GM19467 (cell line): ENCODE results near the gene CDC42SE2.
"Not testable (repeated sequence)": the region's sequence is repeated elsewhere in the genome, so short reads cannot be mapped to it uniquely, and the experiment has no call there.

Experiments
- ATAC-seq: cut with Tn5 transposase; IDR thresholded peaks from one replicate; pipeline ENCODE4 v1.9.1; 2021; ENCODE audit warnings: mild to moderate bottlenecking, moderate library complexity; ENCODE audit not compliant: unreplicated experiment

Gene CDC42SE2

DNA sequence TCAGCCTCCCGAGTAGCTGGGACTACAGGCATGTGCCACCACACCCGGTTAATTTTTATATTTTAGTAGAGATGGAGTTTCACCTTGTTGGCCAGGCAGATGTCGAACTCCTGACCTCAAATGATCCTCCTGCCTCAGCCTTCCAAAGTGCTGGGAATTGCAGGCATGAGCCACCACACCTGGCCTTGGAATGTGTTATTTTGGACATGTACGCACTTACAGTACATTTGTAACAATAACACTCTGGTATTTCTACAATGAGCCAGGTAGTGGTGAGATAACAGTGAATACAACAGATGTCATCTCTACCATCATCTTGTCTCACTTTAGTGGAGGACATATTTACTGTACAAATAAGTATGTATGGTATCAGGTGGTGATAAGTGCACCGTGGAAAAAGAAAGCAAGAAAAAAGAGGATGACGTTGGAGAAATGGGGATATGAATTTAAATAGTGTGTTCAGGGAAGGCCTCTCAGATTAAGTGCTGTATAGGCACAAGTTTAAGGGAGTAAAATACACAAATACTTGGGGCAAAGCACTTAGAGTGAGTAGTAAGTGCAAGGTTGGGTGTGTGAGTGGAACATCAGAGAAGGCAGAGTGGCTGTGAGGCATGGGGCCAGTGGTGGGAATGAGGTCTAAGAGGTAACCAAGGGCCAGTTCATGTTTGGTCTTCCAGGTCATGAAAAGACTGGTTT lies 100.1 kb downstream of the CDC42SE2 start:
- ATAC-seq = no peak

DNA sequence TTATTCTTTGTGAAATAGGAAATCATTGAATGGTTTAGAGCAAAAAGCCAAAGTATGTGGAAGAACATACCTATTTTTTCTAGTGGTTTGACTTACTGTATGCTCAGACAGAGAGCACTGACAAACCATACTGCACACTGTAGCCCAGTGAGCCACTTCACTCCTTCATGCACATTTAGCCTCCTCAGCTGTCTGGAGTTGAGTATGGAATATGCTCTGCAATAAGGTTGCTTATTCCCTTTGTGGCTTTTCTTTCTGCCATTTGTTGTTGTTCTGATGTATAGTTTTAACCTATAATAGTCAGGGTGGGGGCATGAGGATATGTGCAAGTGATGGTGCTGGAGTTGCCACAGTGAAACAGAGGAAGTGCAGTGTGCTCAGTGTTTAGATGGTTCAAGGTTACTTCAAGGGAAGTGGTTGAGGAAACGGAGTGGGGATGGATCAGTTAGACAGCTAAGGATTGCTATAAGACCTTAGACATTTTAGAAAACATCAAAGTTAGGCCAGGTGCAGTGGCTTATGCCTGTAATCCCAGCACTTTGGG lies 100.7 kb downstream of the CDC42SE2 start:
- no peak for ATAC-seq

DNA sequence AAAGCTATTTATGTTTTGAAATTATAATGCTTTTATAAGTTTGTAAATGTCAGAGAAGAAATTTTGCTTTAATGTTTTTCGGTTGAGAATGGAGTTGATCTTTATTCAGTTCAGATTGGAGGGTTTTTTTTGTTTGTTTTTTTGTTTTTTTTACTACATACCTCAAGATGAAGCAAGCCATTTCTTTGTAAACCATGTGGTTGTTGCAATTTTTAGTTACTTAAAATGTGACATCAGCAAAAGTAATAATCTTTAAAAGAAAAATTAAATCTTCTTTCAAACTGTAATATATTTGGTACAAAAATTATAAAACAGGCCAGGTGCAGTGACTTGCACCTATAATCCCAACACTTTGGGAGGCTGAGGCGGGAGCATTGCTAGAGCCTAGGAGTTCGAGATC lies 102.6 kb downstream of the CDC42SE2 start:
- ATAC-seq = no peak

DNA sequence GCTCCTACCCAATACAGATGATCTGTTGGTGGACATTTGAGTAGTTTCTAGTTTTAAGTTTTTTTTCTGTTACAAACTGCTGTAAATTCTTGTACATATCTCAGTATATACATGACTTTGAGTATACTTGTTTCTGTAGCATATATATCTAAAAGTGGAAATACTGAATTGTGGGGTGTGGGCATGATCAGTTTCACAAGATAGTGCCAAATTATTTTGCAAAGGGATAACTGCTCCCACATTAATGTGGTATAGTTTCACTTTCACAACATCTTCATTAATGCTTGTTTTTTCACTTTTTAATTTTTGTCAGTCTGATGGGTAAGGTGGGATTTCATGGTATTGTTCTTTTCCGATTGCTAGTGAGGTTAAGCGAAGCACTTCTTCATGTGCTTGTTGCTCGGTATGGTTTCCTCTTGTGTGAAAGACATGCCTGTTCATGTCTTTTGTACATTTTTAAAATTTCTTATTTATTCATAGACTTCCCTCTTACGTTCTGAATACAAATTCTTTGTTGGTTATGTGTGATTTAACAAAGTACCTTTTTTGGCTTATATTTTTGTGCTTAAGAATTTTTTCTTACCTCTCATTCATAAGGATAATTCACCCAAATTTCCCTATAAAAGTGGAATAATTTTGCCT lies 103.5 kb downstream of the CDC42SE2 start:
- ATAC-seq = no peak

DNA sequence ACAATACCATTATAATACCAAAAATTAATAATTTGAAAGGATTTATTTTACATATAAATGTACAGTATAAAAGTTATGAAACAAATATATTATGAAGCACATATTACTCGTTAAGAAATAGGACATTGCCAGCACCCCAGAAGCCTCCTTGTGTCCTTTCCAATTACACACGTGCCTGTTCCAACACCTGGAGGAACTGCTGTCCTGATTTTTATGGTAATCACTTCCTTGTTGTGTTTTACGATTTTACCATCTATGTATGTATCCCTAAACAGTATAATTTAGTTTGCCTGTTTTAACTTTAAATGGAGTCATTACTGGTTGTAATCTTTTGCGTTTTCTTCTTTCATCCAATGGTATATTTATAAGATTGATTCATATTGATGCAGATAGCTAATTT lies 105.0 kb downstream of the CDC42SE2 start:
- no peak for ATAC-seq

DNA sequence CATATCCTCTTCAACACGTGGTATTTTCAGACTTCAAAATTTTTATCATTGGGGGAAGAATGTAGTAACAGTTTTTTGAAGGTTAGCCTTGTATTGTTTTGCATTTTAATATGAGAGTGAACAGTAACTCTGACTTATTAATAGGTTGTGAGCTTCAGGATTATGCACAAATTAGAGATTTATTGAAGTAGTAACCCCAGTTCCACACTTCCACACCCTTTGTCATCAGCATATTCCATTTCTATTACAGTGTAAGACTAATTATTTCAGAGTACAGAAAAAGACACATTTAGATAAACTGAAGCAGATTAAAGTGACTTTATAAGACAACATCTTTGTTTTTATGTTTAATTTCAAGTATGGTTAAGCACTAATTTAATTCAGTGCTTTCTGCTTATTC lies 105.7 kb downstream of the CDC42SE2 start:
- no peak for ATAC-seq

DNA sequence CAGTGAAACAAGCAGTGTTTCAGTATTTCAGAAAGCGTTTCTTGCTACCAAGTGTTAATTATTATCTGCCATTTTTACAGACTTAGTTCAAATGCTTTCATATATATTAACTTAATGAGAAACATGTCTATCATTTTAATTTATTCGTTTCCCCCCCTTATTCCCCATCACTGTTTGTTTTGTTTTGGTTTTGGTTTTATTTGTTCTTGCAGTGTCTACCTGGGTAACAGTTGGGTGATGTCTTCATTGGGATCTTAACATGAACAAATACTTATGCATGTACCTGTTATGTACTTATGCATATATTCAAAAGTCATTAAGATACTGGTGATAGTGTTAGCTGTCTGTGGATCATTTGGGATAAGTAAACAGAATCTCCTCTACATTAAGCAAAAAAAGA lies 108.0 kb downstream of the CDC42SE2 start:
- no peak for ATAC-seq

DNA sequence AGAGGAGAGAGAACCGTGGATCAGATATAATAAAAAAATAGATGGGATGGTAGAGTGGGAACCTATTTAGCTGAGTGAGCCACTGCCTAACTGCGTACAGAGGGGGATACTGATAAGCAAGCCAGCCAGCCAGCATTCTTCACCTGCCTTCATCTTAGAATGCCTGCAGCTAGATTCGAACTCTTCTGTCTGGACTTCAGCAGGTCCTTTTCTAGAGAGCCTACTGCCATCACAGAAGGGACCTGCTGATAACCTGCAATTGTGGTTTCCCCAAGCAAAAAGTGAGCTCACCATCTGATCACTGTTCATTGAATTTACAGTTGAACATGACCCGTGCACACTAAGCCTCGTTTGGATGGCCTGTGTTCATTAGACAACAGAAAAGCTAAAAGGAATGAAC lies 109.4 kb downstream of the CDC42SE2 start:
- ATAC-seq = no peak

DNA sequence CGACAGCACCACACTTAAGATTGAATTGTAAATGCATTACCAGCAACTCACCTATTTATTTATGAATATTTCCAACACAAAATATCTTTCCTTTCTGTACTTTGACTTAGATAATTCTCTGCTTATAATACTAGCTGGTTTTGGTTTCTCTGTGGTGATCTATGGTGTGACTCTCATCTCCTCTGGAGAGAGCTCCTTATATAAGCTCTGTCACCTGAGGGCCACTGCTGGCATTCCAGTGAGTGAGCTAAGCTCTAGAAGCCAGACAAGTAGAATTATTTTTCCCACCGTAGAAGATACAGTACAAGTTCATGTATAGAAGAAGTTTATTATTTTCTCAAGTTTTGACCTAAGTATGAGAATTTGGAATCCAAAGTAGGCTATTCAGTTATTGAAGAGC lies 111.5 kb downstream of the CDC42SE2 start:
- ATAC-seq = no peak

DNA sequence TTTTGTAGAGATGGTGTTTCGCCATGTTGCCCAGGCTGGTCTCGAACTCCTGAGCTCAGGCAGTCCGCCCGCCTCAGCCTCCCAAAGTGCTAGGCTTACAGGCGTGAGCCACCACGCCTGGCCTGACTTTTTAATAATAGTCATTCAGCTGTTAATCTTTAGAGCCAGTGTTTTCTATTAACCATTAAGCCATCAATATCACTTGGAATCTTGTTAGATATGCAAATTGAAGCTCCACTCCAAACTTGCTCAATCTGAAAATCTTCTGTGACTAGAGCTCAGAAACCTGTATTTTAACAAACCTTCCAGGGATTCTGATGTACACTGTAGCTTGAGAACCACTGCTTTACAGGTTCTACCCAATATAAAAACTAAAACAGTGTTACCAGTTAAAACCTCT lies 113.5 kb downstream of the CDC42SE2 start:
- ATAC-seq = no peak

DNA sequence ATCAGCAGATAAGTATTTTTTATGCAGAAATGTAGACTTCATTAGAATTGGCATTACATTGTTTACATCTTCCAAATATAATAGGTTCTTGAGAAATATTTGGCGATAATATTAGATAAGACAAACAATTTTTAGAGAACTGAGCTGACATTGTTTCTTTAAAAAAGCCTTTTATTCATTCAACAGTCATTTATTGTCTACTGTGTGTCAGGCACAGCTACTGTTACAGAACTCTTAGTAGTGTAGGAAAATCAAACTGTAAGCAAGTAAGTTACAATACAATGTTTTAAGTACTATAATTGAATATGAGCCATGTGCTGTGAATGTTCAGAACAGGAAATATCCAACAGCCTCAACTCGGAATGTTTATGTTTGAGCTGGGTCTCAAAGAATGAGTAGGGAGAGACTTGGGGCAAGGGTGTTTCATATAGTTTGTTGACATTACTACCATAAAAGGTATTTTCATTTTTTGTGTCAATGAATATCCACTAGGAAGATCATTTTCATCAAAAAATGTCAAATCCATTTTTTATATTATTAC lies 114.0 kb downstream of the CDC42SE2 start:
- no peak for ATAC-seq

DNA sequence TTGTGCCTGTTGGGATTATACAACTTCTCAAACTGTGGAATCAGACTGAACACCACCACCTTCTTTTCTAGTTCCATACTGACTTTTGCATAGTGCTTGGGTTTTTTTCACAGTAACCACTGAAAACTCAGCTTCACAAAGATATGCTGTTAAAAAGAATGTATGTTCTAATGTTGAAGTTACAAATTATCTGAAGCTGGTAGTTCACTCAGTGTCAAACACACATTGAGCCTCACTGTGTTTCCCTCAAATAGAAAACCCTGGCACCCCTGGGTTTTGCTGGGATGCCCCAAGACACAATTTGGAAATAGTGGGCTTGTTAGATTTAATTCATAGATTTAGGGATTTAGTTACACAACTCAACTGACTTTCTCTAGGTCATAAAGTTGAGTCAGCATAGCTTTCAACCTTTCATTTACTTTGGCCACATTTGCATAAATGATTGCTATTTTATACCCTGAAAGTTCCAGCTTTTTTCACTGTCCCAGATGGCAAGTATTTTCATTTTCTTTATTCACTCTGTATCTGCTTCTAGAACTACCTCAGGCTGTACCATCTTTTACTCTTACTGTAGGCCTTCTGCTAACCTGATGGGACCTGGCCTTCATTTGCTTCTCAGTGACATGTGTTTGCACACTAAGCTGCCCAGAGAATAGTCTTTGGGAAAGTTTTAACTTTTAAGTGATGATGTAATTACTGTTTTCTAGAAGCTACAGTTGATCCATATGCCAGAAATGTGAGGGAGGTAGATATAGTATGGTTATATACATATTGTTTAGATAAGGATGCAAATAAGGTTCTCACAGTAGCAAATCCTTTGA lies 115.1 kb downstream of the CDC42SE2 start:
- ATAC-seq = no peak

DNA sequence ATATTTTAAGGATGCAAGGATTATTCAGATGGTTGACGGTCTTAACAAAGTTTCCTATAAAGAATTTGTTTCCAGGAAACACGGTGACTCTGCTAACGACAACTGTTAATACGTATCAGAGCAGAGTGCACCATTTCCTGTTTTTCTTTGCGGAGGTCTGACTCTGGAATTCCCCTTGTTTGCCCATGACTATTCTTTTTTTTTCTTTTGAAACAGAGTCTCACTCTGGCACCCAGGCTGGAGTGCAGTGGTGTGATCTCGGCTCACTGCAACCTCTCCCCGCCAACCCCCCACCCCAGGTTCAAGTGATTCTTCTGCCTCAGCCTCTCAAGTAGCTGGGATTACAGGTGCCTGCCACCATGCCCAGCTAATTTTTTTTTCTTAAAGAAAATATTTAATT lies 115.9 kb downstream of the CDC42SE2 start:
- peak; percentile 33 for ATAC-seq

DNA sequence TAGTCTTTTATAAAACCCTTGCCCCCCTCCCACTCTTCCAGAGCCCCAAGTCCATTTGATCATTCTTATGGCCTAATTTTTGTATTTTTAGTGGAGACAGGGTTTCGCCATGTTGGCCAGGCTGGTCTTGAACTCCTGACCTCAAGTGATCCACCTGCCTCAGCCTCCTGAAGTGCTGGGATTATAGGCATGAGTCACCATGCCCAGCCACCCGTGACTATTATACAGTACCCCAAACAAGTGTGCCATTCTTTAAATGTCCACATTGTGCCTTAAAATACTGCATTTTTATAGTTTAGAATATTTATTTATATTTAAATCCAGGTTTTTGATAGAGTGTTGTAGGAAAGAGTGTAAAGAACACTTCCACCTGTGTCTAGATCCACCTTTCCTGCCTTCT lies 116.4 kb downstream of the CDC42SE2 start:
- not testable (repeated sequence) for ATAC-seq

DNA sequence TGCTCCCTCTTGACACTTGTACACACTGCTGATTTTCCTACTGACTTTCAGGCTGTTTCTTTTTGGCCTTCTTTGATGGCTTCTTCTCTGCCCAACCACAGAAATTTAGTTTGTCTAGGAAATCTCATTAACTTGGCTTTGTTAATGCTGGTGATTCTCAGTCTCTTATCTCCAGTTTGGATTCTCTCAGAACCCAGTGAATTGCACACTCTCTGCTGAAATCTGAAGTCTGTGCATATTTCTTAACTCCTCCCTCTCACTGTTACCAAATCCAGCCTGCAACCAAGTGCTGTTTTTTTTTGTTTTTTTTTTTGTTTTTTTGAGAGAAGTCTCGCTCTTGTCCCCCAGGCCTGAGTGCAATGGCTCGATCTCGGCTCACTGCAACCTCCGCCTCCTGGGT lies 117.2 kb downstream of the CDC42SE2 start:
- no peak for ATAC-seq

DNA sequence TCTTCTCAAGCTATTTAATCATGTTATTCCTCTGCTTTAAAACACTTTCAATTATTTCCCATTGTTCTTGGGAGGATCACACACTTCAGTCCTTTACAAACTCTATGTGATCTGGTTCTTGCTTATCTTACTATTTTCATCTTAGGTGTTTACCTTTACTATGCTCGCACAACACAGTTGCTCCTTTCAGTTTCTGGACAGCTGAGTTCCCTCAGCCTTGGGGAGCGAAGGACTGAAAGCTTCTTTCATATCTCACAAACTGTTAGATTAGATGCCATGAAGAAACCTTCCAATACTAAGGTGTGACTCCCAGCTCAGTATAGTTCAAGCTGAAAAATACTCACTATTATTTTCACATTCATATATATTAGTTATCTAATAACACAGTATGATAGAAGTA lies 117.9 kb downstream of the CDC42SE2 start:
- ATAC-seq = peak; percentile 47

DNA sequence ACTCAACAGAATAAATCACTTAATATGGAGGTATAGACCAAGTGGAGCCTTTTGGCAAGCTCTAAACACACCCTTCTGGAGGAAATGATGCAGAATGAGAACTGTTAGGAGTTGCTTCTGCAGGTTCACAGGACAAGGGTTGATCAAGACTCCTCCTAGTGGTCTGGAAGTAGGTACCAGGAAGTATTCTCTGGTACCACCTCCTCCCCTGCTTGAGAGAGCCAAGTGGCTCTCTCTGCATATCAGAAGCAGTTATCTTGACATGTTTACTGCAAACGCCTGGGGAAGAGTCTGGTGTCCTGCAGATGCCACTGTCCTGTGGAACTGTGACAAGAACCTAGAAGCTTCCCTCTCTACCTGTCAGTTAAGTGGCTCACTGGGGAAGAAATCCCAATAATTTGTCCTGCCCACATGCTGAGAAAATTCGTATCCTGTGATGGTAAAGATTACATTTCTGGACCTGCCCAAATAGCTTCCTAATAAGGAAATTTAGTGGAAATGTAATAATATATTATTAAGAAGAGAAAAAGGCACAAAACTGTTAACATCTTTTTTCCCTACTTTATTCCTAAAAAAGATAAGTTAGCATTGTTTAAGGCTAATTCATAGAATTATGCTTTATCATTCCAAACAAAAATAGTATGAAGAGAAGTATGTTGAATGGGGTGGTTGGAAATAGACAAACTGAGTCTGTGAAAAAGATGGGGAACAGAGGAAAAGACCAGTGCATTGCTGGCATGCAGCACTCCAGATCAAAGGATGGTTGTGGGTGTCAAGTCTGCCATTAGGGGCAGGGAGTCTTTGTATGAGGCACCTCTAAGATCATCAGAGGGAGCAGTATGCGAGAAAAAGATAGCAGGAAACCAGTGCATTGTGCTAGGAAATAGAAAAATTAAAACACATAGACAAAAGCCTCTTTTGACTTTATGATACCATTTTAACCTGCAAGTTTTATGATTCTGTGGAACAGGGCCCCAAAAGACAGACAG lies 118.8 kb downstream of the CDC42SE2 start:
- peak; percentile 67 for ATAC-seq

DNA sequence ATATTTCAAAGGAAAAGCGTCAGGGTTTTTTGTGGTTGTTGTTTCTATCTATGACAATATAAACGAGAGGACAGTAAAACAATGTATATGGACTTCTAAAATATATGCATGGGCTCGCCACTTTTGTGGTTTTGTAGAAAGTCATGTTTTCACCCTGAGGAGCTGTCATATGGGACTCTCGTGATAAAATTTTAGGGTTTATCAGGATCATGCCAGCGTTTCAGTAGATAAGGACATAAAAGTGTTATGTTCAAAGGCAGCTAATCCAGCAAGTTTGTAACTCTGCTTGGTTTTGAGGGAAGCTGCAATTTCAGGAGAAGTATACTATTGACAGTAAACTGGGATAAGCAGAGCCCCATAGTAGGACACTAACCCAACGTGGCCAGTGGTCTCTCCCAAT lies 120.3 kb downstream of the CDC42SE2 start:
- ATAC-seq = no peak

DNA sequence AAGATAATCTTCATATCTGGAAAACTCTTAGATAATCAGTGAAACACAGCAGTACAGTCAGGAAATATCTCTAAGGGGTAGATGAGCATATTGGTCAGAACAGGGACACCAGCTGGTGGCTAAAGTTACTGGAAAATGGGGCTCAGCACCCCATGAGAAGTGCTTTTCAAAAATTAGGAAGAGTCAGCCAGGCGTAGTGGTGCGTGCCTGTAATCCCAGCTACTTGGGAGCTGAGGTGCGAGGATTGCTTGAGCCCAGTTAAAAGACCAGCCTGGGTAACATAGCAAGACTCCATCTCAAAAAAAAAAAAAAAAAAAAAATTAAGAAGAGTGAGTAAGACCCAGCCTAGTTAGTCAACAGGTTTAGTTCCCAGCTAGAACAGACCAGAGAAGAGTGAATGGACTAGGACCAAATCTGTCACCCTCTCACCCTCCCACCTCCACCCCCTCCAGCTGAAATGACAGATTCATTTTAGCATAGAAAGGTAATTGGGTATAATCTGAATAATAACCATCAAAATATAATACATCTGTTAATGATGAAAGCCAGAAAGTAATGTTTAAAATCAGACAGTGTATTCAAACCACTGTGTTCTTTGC lies 120.9 kb downstream of the CDC42SE2 start:
- ATAC-seq = no peak

DNA sequence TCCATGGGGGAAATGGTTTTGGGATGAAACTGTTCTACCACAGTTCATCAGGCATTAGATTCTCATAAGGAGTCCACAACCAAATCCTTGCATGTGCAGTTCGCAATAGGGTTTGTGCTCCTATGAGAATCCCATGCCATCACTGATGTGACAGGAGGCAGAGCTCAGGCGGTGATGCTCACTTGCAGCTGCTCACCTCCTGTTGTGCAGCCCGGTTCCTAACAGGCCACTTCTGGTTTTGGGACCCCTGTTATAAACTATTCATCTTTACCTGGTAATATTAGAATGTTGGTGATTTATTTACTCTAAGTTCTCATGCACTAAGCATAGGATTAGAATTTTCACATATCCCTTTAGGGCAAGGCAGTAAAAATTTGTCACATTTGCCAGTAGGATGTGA lies 122.3 kb downstream of the CDC42SE2 start:
- ATAC-seq = no peak
